ENCODE results near the gene CMTM7.

DNA sequence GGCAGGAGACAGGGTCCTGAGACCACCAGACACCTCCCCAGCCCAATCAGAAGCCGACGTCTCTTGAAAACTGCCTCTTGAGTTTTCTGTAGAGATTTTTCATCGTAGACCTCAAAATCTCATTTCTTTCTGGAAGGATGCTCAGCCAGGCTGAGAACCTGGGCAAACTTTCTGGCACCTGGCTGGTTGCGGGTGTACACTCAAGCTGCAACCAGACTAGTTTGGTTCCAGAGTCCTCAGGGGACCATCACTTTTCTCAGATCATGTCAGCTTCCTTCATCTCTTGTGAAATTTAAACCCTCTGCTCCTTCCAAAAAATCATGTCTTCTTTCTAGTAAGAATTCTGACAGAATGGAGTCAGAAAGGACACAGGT, 45.1 kb downstream of the CMTM7 start:
- TF ChIP-seq, protein P1, sequence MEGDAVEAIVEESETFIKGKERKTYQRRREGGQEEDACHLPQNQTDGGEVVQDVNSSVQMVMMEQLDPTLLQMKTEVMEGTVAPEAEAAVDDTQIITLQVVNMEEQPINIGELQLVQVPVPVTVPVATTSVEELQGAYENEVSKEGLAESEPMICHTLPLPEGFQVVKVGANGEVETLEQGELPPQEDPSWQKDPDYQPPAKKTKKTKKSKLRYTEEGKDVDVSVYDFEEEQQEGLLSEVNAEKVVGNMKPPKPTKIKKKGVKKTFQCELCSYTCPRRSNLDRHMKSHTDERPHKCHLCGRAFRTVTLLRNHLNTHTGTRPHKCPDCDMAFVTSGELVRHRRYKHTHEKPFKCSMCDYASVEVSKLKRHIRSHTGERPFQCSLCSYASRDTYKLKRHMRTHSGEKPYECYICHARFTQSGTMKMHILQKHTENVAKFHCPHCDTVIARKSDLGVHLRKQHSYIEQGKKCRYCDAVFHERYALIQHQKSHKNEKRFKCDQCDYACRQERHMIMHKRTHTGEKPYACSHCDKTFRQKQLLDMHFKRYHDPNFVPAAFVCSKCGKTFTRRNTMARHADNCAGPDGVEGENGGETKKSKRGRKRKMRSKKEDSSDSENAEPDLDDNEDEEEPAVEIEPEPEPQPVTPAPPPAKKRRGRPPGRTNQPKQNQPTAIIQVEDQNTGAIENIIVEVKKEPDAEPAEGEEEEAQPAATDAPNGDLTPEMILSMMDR (IDR thresholded peaks at IDR 0.05) = no peak
- no peak for TF ChIP-seq POLR2A (IDR thresholded peaks at IDR 0.05)
